ENCODE measurements around the gene PARD6G.

The PARD6G gene

DNA sequence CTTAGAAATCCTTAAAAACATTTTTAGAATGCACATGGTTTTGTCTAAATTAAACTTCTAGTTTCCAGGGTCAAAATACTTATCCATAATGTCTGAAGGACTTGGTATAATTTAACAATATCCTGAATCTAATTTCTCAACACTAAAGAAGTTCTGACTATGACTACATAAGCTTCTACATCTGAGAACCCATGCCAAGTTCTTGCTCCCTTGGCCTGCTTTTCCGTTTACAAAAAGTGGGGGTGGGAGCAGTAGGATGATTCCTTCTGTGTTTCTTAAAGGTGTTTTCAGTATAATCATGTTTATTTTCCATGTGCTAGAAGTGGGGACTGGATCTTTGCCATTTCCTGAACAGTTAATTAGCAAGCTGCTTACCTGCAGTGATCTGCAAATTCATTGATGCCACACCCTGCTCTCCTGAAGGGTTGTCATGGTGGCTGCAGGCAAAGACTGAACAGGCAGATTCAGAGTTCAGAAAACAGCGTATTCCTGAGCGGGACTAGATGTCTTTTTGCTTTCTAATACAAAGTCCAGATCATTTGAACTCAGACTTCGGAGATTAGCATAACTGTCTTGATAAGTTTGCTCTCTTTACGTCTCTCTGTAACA lies 102.0 kb downstream of the PARD6G start:
- DNase-seq (ENCODE audit: low read depth) = no peak

DNA sequence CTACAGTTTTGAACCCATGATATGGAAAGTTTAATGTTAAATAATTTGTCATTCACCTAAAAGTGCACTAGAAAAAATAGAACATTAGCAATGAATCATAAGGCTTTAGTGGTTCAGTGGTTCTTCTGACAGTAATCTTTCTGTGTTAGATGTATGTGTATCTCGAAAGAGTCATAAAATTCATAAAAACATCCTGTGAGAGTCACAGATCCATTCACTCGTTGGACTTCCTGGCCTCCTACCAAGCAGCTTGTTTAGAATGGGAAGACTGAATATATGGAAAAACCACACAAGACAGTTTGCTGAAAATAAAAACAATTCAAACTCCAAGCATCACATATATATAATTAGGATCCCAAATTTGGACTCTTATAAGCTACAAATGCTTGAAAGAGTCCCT lies 103.4 kb downstream of the PARD6G start:
- DNase-seq (ENCODE audit: low read depth) = no peak

DNA sequence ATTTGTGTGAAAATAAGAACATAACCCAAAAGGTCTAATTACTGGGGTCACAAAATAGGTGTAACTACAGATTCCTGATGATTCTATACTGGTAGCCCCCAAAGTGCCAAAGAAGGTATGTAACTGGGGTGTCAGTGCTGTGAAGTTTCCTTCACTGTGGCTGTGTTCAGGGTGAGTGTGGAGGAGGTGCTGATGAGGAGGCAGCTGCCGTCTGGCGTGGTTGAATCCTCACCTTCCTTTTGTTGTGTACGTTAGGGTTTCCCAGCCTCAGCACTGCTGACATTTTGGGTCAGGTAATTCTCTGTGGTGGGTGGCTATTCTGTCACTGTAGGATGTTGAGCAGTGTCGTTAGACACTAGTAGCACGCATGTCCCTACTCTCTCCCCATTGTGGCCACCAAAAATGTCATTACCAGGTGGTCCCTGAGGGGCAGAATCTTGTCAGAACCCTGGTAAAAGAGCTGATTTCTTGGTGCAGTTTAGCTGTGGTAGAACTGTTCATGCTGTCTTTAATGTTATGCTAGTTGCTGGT lies 106.8 kb downstream of the PARD6G start:
- no peak for DNase-seq (ENCODE audit: low read depth)

DNA sequence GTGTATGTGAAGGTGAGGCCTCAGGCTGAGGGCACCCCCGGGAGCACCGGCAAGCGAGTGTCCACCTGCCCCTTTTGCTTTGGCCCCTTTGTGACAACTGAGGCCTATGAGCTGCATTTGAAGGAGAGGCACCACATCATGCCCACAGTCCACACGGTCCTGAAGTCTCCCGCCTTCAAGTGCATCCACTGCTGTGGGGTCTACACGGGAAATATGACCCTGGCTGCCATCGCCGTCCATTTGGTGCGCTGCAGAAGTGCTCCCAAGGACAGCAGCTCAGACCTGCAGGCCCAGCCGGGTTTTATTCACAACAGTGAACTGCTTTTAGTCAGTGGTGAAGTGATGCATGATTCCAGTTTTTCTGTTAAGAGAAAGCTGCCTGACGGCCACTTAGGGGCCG lies 109.3 kb downstream of the PARD6G start:
- no peak for DNase-seq (ENCODE audit: low read depth)

DNA sequence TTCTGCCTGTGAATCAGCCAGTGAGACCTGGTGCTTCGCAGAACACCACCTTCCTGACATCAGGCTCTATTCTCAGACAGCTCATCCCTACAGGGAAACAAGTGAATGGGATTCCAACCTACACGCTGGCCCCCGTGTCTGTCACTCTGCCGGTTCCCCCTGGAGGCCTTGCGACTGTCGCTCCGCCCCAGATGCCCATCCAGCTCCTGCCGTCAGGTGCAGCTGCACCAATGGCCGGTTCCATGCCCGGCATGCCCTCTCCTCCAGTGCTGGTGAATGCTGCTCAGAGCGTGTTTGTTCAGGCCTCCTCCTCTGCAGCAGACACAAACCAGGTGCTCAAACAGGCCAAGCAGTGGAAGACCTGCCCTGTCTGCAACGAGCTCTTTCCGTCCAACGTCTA lies 110.2 kb downstream of the PARD6G start:
- no peak for DNase-seq (ENCODE audit: low read depth)

DNA sequence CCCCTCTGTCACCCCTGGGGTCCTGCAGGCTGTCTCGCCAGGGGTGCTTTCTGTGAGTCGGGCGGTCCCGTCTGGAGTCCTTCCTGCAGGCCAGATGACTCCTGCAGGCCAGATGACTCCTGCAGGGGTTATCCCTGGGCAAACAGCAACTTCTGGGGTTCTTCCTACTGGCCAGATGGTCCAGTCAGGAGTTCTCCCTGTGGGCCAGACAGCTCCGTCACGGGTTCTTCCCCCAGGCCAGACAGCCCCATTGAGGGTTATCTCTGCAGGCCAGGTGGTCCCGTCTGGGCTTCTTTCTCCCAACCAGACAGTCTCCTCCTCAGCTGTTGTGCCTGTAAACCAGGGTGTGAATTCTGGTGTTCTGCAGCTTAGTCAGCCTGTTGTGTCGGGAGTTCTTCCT lies 110.6 kb downstream of the PARD6G start:
- DNase-seq (ENCODE audit: low read depth) = no peak

DNA sequence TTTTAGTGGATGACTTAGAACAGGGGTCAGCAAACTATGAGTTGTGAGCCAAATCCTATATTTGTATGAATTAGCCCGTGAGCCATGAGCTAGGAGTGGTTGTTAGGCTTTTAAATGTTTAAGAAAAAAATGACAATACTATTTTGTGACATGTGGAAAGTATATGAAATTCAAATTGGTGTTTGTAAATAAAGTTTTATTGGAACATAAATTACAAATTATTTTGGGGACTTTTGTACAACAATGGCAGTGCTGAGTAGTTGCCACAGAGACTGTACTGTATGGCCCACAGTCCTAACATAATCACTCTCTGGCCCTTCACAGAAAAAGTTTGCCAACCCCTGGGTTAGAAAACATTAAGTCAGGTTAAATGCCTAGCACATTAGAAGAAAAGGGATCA lies 112.2 kb downstream of the PARD6G start:
- DNase-seq (ENCODE audit: low read depth) = no peak

DNA sequence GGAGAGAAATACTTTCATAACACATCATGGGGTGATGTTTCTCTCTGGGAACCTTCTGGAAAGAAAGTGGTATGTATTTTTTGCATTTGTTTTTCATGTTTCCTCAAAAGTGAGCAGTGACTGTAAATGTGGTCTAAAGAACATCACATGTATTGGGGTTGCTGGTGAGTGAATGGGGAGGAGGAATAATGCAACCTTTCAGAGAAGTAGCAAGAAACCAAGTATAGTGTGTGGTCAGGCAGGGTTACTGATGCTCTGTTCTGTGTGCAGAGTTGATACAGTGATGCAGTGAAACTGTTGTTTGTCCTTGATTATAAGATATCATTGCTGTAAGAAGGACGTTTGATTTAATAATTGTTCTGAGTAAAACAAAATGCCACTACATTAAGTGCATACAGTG lies 114.2 kb downstream of the PARD6G start:
- no peak for DNase-seq (ENCODE audit: low read depth)

DNA sequence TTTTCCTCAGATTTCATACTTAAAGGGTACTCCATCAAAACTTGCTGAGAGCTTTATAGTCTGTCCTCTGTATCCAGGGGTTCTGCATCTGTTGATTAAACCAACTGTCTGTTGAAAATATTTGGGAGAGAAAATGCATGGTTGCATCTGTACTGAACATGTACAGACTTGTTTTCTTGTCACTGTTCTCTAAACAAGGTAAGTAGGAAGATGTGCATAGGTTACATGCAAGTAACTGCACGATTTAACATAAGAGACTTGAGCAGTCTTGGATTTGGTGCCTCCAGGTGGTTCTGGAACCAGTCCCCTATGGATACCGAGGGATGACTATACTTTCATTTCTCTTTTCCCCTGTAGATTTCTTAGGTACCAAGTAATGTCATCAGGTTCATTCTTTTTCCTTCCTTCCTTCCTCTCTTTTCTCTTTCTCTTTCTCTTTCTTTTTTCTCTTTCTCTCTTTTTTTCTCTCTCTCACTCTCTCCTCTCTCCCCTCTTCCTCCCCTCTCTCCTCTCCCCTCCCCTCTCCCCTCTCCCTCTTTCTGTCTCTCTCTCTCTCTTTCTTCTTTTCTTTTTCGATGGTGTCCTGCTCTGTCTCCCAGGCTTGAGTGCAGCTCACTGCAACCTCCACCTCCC lies 115.0 kb downstream of the PARD6G start:
- DNase-seq (ENCODE audit: low read depth) = no peak

DNA sequence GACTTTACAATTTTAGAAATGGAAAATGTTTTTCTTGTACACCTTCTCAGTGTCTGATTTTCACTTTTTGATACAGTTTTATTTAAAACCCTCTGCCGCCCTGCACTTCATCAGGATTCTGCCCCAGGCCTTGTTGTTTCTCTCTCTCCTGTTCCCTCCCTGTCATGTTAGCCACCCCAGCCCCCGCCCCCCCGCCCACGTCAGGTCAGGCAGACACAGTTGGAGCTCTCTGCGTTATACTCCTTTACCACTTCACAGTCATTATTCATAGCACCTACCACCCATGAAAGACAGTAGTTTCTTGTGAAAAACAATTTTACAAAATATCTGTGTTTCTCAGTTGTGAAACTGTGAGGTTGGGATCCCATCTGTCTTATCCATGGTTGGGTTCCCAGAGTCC lies 116.8 kb downstream of the PARD6G start:
- DNase-seq (ENCODE audit: low read depth) = no peak

DNA sequence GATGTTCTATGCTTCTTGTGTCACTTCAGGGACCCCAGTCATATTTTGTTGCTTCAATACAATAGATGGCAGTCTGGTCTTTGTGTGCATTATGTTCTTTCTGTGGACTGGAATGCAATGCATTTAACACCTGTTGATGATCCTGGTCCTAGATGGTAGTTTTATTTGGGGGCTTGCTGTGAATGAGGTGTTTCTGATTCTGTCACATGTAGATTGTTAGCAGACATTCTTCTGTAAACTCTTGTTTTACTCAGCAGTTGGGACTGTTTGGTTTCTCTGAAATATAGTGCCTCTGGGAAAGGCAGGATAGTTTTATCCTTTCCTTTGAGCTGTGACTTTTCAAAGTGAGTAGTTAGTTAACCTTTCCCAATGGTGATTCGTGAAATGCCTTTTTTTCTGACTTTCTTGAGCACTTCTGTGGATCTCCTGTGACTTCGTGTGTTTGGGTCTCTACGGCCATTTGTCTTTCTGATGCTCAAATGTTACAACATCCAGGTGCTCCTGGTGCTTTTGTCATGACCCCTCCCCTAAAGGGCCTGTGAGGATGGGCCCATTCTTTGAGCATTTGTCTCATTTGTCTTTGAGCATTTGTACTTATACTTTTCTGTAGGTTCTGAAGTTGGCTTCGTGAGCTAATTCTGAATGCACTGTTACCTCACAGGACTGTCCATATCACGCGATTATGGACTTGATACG lies 117.5 kb downstream of the PARD6G start:
- DNase-seq (ENCODE audit: low read depth) = no peak

DNA sequence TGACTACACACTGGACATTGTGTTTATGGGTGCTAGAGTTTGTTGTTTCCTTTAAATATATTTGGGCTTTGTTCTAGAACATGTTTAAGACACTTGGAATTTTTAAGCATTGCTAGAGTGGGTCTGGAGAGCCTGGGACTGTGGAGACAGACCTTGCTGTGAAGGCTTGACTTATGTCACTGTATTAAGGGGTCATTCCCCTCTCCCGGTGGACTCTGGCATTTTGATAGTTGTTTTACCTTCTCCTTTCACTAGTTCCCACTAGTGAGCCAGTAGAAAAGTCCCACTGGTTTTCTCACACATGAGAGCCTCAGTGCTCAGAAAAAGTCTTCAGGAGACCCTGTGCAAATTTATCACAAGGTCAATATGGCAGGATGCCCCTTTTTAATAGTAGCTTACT lies 119.7 kb downstream of the PARD6G start:
- DNase-seq (ENCODE audit: low read depth) = no peak

DNA sequence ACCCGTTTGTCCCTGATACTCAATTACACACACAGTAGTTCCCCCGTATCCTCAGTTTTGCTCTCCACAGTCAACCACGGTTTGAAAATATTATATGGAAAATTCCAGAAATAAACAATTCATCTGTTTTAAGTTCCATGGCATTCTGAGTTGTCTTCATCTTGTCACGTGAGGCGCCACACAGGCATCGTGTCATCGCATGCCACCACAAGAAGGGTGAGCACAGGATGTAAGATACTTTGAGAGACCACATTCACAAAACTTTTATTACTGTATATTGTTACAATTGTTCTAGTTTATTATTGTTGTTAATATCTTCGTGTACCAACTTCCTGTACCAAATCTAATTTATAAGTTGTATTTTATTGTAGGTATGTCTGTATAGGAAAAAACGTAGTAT lies 120.5 kb downstream of the PARD6G start:
- DNase-seq (ENCODE audit: low read depth) = no peak

DNA sequence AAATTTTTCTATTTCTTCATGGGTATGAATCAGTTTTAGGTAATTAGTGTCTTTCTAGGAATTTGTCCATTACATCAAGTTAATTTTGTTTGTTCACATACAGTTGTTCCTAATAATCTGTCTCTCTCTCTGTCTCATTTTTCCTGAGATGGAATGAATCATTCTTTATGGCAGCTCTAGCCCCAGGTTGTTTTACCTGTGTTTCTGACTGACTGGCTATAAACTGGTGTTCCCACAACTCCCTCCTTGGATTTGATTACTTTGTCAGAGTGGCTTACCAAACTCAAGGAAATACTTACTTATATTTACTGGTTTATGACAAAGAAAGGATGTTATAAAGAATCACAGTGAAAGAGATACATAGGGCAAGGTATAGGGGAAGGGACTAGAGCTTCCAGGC lies 123.2 kb downstream of the PARD6G start:
- DNase-seq (ENCODE audit: low read depth) = no peak

DNA sequence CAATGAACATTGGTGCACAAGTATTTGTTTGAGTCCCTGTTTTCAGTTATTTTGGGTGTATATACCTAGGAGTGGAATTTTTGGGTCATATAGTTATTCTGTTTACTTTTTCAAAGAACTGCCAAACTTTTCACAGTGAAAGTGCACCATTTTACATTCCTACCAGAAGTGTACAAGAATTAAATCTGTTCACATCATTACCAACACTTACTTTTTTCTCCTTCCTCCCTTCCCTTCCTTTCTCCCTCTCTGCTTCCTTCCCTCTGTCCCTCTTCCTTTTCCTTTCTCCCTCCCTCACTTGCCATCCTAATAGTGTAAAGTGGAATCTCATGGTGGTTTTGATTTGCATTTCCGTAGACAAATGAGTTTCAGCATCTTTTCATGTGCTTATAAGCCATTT lies 126.4 kb downstream of the PARD6G start:
- no peak for DNase-seq (ENCODE audit: low read depth)

DNA sequence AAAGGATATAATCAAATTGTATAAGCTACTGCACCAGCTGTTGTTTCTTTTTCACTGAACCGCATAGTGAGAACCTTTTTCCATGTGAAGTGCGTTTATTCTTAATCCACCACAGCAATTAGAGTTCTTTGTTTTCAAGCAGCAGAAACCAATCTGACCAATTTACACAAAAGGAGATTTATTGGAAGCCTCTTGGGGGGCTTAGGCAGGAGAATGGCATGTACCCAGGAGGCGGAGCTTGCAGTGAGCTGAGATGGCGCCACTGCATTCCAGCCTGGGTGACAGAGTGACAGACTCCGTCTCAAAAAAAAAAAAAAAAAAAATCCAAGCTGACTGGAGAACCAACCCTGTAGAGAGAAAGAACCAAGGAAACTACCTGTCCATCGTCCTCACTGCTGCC lies 128.2 kb downstream of the PARD6G start:
- no peak for DNase-seq (ENCODE audit: low read depth)

DNA sequence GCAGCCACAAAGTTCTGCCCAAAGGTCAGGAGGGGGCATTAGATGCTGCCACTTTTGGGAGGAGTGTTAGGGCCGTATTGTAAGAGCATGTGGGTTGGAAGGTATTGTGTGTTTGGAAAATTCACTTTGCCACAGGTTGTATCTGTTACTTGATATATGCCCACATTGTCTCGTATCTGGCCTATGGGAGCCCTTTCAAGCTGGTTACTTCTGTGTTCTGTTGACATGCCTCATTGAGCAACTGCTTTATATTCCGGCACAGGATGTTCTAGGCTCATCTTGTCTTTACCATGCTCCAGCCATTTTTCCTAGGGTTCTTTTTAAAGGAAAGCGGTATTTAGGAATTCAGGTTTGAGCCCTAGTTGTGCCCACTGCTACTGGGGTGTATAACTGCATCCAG lies 132.3 kb downstream of the PARD6G start:
- DNase-seq (ENCODE audit: low read depth) = no peak

DNA sequence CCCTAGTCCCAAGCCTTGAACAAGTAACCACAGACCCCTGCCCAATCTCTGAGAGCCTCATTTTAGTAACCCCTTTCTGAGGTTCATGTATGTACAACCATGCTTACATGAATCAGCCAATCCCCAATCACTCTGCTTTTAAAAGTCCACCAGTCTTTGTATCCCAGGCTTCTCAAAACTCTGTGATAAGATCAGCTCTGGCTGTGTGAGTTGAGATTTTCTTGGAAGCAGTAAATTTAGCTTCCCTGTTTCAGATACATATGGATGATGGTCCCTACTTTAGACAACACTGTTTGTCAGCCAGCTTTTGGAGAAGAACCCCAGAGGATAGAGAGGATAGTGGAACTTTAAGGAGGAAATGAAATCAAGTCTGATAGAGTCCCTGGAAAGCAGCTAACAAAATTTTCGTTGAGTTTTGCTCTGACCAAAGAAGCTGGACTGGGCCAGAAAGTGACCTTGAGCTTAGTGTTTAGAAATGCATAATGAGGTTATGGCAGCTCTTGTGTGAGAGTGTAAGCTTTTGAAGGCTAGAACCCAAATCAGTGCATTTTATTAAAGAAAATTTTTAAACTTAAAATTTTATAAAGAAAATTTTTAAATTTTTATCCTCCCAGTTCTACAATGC lies 134.6 kb downstream of the PARD6G start:
- no peak for DNase-seq (ENCODE audit: low read depth)

DNA sequence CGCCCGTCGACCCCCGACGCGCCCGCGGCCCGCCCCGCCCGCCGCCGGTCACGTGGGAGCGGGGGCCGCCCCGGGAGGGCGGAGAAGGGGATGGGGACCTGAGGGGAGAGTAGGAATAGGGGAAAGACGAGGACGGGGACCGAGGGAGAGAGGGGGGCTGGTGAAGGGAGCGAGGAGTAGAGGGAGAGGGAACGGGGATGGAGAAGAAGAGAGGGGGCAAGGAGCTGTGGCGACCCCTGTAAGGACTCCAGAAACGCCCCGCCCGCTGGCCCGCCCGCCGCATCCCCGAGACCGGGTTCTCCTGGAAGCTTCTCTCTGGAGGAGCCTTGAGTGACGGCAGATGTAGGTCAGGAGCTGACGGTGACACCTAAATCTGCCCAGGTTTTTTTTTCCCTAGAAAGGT lies 137.6 kb downstream of the PARD6G start:
- DNase-seq (ENCODE audit: low read depth) = no peak

DNA sequence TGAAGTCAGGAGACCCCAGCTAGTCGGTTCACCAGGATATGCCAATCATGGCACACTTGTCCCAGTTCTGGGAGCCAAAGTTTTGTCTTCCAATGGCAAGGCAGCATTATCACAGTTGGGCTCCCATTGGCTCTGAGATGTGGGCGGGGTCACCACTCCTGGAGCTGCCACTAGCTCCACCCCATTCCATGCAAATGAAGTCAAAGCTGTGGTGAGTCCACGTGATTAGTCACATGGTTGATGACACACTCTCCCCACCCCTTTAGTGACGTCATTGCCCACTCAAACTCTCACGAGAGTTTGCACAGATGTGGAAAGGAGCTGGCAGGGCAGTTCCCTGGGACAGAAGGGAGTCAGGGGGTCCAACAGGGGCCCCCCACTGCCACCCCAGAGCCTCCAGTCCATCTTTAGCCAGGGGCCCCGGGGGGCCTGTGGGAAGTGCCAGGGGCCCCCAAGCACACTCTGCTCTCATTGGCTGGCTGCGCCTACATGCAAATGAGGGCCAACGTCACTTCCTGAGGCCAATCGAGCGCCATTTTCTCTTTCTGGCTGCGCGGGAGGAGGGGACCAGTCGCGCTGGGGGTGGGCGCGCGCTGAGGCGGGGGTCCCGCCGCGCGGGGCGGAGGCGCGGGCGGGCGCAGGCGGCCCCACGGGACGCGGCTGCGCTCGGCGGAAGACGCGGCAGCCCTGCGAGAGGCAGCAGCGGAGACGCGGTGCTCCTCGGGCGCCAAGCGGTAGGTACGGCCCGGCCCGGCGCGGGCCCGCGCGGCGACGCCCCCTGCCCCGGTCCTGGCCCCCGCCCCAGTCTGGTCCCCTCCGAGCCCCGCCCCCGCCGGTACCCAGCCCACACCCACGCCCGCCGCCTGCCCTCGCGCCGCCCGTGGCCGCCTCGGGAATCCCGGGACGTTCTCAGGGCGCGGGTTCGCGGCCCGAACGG lies 138.3 kb downstream of the PARD6G start, which contains the start of gene ADNP2:
TSS of gene ADNP2 (plus strand) at position 524 of the 937 bp plus-strand sequence. CDS start 8,281 bp downstream, outside the sequence.
- DNase-seq (ENCODE audit: low read depth) = peak; percentile 62

DNA sequence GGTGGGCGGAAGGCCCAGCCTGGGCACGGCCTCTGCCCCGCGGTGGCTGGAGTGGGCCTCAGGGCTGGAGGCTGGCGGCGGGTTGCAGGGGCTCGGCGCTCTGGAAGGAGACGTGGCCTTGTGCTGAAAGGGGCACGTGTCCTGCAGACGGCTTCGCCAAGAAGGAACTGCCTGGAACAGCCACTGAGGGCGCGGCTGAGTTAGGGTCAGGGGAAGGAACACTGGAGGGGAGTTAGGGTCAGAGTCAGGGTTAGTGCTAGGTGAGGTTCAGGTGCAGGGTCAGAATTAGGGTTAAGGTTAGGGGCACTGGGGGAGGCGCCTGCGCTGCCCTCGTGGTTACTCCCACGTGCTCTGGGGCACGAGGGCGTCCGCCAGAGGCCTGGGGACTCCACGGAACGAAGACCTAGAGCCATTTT lies 139.2 kb downstream of the PARD6G start:
- no peak for DNase-seq (ENCODE audit: low read depth)

DNA sequence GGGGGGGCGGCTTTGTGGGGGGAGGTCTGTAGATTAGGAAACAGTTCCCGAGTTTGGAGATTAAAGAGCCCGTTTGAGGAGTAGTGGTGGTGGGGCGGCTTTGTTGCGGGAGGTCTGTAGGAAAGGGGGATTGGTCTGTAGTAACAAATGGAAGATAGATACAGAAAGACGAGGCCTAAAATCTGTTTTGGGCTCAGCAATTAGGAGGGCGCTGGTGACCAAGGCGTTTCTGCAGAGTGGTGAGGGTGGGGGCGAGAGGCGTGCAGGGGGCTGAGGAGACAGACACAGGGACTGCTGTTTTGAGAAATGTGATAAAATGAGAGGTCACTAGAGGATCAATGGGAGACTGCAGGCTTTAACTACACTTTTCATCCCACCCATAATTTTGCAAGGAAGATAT lies 139.9 kb downstream of the PARD6G start:
- DNase-seq (ENCODE audit: low read depth) = no peak

Measured in stimulated activated CD8-positive, alpha-beta memory T cell treated with anti-CD3 and anti-CD28 coated beads, Interleukin-12 subunit alpha, Interleukin-12 subunit beta, amount 100 ng/mL, for 4 hours (primary cell).